Midbrain (tissue), 1 donor: Measurements from ENCODE around the gene TRAM2.

Experiments
- DNase-seq: peaks from one replicate; lab custom pipeline; 2025; lab: John Stamatoyannopoulos, UW

The TRAM2 gene

DNA sequence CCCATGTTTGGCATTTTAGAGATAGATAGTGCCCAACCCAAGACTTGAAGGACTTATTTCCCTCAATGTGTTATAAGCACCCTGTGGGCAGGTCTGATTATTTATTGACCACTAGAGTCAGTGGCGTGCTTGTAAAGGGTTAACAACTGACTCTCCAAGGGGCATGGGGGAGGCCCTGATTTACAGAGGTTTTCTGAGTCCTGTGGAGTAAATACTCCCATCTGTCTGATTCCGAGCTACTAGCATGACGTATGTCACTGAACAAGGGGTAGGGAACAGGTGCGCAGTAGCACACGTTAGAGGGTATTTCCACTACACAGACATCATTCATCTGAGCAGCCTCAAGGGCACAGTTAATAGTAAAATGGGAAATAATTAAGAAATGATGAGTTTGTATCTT, 17.4 kb upstream of the TRAM2 start:
- no peak for DNase-seq

DNA sequence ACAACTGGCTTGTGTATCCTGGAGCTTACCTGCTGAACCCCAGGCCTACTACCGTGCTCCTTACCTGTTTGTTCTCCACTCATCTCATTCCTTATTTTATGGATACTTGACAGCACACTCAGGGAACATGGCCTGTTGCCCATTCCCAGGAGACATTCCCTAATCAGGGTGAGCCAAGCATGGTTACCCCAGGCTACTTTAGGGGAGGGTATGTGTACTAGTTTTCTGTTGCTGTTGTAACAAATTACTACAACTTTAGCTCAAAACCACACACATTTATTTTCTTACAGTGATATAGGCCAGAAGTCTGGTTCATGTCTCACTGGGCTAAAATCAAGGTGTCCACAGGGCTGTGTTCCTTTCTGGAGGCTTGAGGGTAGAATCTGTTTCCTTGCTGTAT, 15.0 kb upstream of the TRAM2 start:
- DNase-seq = no peak

DNA sequence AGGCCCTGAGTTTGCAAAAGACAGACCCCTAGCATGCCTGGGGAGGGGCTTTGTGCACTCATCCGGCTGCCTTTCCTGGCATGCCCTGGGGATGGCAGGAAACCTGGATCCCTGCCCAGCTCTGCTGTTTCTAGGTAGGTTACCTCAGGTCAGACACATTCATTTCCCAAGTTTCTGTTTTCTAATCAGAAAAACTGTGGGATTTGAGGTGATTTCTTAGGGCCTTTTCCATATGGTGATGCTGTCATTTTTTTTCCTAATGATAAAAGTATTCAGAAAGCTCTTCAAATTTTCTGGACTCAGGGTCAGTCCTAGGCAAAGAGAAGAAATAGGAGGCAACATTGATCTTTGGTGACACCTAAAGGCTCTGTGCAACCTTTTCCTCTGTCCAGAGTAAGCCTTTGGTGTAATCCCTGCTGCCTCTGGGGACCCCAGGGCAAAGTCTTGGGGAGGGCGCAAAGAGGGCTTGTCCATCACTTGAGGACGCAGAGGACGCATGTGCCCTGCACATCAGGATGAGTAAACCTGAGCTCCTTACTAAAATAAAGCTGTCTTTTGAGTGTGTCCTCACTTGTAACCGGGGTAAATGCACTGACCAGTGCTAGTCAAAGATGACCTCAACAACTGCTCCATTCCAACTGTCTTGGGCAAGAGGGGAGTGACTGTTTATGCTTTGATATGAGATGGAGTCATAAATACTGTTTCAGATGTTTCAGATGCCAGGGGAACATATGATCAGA, 13.5 kb upstream of the TRAM2 start:
- DNase-seq = peak; percentile 4

DNA sequence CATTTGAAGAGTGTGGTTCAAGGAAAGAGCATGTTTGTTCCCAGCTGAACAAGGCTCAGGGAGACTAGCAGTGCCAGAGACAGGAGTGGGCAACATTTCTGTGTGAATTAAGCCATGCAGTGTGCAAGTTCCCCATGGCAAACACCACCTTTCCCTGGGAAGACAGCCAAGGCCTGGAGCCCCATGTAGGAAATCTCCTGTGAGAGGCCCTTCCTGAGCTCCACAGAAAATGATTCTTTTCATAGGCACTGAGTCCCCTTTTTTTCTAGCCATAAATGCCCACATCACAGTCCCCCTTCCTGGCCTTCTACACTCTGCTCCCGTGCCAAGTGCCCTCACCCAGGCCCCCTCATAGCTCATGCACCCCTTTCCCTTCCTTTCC, 11.8 kb upstream of the TRAM2 start:
- DNase-seq = no peak

DNA sequence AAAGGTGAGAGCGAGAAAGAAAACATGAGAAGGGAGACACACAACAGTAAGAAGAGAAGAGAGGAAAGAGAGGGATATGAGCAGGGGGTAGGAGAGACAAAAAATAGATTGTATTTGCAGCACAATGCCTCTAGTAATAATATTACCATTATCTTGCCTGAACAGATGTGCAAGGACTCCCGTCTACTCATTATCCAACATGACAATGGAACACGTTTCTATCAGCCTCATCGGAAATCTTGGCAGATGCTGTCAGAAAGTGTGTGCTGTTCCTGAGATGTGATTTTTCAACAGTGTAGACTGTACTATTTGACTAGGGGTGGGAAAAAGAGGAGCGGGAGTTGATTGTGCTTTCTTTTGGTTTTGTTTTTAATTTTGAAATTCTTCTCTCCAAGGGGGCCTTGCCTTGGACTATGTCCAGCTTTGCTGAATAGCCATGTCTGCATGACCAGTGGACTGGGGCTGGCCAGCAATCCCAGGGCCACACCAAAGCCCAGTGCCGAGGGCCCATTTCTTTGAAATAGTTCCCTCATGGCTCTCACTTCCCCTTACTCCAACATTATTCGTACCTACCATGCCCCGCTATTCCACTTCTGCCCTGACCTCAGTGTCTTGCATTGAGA, 11.3 kb upstream of the TRAM2 start:
- DNase-seq = no peak

DNA sequence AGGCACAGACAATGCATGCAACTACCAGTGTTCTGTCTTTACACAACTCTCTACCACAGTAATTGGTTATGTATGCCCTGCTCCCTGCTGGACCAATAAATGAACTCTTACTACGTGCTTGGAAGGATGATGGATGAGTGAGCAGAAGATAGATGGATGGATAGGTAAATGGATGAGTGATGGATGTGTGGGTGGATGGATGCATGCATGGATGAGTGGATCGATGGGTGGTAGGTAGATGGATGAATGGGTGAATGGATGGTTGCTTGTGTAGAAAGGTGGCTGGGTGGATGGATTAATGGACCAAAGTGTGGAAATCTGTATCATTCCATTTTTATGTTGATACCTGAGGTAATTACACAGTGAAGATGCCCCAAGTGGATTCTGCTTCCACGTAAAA, 10.1 kb upstream of the TRAM2 start:
- no peak for DNase-seq

DNA sequence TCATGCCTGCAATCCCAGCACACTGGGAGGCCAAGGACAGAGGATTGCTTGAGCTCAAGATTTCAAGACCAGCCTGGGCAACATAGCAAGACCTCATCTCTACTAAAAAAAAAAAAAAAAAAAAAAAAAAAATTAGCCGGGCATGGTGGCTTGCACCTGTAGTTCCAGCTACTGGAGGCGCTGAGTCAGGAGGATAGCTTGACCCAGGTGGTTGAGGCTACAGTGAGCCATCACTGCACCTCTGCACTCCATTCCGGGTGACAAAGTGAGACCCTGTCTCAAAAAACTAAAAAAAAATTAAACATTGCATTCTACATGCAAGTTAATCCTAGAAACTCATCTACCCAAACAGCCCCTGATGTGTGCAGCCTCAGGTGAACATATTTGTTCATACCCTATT, 7.3 kb upstream of the TRAM2 start:
- DNase-seq = no peak

DNA sequence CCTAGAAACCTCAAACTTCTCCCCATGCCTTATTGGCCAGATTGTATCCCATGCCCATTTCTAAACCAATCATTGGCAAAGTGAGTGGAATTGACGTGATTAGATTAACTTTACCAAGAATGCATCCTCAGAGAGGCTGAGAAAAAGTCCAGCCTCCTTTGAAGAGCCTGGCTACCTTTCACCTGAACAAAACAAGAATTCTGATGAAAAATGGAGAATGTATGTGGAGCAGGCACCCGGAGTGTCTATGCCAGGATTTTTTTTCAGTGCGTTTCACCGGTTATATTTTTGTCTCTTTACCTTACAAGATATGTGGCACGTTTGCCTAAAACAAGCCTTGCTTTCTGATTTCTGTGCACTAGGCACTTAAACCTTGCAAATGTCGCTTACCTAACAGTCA, 6.1 kb upstream of the TRAM2 start:
- DNase-seq = no peak

DNA sequence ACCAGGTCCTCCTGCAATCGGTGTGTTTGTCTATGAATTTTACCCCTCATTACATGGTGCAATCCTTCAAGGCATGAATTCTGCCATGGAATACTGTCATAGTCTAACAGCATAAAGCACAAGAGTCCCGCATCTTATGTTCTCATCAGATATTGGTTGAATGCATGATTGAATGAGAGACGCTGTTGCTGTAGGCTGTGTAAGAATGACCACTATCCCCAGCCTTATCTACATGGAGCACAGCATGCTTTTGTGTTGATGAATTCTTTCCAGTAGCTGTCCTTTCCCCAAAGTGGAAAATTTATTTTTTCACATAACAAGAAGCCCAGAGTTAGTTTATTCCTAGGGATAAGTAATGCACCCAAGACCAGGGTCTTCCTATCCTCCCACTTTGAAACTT, 5.6 kb upstream of the TRAM2 start:
- no peak for DNase-seq

DNA sequence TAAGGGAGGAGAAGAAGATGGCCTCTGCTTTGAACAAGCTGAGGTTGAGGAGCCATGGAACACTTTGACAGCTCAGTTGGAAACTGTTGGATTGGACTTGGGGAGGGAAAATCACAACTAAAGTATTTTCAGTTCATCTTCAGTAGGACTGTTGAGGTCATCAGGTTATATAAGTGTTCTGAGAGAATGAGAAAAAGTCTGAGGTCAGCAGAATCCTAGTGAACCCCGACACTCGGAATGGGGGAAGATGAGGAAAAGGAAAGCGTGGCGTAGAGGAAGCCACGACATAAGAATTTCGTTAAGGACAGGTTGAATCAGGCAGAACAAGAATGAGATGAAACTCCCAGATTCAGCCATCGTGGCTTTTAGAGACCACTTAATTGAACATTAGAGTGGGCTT, 4.0 kb upstream of the TRAM2 start:
- no peak for DNase-seq

DNA sequence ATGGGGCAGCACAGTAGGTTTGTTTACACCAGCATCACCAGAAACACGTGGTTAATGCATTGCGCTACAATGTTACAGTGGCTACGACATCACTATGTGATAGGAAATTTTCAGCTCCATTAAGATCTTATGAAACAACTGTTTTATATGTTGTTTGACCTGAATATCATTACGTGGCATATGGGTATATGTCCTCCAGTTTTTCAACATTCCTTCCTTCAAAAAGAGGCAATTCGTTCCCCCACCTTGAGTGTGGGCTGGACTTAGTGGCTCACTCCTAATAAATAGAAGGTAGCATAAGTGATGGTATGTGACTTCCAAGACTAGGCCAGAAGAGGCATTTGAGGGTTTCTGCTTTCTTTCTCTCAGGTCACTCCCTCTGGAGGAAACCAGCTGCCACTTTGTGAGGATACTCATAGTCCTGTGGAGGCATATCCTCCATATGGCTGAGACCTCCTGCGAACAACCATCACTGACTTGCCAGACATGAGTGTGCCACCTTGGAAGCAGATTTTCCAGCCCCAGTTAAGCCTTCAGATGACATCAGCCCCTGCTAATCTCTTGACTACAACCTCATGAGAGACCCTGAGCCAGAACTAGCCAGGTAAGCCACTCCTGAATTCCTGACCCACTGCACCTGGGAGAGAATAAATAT, 2.3 kb upstream of the TRAM2 start:
- no peak for DNase-seq

DNA sequence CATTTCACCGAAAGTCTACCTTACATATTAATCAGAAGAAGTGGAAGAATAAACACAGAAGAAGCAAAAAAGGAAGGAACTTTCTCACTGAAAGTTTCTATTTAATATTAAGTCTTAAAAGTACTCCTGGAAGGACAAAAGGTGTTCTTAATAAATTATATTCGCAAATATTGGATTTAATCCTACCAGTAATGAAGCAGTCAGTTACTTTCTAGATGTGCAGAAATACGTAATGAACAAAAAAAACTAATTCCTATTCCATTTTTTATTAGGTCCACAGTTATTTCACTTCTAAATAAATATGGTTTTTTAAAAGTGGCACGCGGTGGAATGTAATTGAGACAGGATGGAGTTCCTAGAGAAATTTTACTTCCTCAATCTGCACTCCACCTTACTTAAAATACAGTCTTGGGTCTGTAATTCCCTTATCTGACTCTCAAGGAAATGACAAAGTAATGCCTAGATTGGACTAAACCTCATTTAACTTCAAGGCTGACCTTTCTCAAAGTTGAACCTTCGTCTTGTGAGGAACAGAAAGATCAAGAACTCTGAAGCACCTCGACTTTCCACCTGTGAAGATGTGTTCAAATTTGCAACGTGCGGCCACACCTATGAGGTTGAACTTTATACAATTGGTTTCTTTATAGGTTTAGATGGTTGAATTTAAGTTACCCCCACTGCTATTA, 1.1 kb upstream of the TRAM2 start:
- no peak for DNase-seq

DNA sequence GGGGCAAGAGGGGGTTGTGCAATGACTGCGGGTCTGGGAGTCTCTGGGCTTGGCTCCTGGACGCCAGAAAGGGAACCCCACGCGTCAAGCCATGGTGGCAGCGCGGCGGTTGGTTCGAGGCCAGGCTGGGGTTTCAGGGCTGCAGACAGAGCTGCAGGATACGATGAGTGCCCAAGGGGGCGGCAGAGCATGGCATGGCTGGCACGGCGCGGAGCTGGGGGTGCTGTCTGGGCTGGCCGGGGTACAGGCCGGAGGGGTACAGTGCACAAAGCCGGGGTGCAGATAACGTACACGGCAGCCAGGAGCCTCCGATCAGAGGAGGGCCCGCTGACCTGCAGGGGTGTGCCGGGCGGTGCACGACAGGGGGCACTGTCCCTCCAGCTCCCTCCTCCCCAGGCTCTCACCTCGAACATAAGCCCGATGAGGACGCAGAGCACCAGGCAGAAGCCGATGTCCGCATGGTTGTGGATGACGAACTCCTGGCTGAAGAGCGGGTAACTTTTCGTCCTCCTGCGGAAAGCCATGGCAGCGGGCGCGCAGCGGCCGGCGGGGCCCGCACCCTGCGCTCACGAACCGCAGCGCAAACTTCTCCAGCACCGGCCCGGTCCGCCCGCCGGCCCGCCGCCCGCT, 353 bp downstream of the TRAM2 start:
- peak; percentile 25 for DNase-seq

DNA sequence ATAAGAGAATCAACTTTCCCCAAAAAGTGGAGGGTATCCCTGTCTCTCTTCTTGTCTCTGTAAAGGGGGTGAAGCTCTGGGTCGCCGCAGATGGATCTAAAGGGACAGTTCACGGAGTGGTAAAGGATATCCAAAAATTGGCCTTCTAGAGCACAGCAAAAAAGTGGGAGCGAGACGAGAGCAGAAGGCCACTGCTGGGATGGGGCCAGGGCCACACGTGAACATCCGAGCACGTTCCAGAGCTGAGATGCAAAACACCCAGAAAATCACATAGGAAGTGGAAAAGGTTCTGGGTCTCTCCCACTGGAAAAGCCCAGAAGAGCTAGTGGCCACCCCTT, 837 bp downstream of the TRAM2 start:
- no peak for DNase-seq

DNA sequence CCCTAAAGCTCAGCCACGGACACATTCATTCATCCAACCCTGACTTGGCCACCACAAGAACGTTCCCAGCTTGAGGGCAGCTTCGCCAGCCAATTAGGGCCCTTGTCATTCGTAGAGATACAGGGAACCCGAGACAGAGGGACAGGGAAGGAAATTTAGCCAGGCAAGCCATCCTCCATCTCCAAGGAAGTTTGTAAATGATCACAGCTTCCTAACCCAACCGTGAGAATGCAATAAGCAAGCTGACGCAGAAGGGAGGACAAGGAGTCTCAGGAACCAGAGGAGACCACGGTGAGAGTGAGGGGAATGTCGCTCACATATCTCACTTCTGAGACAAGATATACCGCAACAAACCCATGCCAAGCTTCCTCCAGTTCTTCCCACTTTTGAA, 1.4 kb downstream of the TRAM2 start:
- DNase-seq = no peak

DNA sequence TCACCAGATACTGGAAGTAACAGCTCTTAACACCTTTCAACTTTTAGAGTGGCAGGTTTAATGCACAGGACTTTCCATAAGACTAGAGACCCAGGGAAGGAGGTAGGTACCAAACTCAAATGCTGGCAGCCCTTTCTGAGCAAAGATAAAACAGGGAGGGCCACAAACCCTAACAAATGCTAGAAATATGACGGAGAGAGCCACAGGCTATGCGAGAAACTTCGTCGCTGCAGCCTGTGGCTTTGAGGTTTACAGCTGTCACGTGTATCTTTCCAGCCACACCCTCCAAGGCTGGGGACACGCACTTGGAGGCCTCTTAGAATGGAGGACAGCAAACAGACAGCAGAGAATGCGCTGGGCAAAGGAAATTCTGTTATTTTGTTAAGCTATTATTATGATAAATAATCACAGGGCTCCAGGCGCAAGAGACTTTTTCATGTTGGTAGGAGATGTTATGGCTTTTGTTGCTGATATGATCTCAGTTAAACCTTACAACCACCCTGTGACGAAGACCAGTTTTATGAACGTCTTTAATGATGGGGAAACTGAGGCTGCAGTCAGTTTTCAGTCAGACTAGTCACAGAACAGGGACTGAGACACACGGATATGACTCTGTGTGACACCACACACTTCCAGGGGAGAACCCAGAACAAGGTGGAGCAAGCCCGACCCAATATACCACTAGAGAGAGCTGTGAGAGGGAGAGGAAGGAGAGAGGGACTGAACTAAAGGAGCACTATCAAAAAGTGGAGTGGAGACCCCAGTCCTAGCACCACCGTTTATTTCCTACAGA, 2.0 kb downstream of the TRAM2 start:
- no peak for DNase-seq

DNA sequence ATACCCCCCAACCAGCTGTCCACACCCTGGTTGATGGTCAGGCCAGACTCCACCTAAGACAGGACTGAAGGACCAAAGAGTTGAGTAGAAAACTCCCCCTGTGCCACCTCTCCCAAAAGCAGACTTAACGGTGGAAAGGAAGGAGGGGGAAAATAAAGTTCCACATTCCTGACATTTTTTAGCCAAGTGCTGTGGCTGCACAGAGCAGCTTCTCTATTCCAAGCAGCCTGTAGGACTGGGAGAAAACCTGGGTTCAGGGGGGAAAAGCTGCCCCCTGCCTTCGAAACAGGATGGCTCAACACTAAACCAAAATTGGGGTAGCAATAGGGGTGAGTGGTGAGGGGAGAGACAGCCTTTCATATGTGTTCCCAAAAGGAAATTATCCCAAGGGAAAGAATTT, 3.6 kb downstream of the TRAM2 start:
- no peak for DNase-seq

DNA sequence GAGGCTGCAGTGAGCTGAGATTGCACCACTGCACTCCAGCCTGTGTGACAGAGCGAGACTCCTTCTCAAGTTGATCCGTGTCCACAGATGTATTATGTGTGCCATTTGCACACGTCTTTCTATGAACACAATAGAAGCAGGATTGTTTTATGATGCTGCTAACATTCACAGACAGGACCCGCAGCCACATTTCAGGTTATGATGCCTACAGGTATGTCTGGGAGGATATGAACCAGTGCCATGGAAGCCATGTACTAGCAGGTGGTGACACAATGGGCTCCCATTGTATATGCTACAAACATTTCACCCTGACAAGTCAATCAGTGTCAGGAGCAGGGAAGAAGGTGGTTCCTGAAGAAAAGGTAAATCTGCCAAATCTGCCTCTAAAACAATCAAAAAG, 4.3 kb downstream of the TRAM2 start:
- DNase-seq = no peak

DNA sequence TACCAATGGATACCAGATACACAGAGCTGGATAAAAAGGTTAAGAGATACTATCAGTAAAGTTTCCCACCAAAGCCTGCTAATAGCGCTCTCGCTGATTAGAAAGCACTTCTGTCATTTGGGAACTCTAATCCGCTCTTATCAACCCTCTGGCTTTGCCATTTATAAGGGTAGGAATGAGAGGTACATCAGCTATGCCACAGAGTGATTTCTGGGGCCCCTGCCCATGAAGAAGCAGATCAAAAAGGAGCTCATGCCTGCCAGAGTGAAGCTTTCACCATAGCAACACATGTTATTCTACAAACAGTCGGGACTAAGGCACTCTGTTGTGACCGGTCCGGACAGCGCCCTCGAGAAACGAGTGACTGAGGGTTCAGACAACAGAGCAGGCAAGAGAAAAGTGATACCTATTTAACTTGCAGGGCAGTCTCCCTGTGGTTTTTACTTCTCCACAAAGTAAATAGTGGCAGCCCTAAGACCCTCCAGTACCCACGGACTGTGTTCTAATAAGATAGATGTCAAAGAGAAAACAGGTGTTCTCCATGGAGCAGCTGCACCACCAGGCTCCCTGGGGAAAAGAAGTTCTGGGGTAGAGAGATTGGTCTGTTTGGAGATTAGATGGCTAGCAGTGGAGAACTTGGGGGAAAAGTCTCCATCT, 5.6 kb downstream of the TRAM2 start:
- no peak for DNase-seq

DNA sequence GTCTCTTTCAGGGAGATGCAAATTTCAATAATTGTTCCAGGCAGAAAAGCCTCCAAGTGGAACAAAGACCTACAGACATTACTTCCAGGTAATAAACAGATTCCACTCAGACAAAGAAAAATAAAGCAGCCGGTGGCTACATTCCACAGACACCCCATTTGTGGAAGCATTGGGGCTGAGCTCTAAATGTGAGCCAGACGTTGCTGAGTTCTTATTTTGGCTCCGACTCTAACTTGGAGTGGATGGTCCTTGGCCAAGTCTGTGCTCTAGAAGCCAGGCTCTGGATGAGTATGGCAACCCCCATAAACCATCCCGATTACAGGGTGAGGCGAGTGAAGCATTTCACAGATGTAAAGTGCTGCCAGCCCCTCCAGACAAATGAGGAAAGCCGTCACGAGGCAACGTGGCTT, 6.6 kb downstream of the TRAM2 start:
- DNase-seq = no peak

DNA sequence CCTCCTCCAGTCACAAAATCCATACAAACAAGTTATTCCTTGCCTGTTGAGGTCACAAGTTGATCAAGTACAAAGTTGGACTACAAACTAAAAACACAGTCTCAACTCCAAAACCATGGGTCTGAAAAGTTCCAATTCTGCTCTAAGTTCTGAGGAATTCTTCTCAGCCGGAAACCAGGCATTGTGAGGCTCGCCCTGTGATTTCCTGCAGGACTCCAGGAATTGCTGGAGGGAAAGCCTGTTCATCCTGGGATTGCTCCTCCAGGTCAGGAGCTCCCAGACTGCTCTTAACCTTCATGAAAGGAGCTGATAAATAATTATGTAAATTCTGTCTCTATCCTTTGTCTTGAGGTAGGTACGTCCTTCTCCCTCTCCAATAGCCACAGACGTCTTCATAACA, 8.5 kb downstream of the TRAM2 start:
- no peak for DNase-seq
